Mesenchymal stem cell (in vitro differentiated cells and primary cell): ENCODE data around the gene NVL.

ENCODE experiments used
- DNase-seq: peaks from one replicate; pipeline ENCODE4 v3.0.0-alpha.2; 2013
- H2AFZ ChIP-seq: one replicate; pipeline ENCODE4 v1.6.1; 2013; ENCODE audit warnings: low read depth, mild to moderate bottlenecking, control low read depth, inconsistent platforms, low read length, moderate library complexity
- H2AK5ac ChIP-seq: 2 replicates; pipeline ENCODE4 v1.6.1; 2013; ENCODE audit warnings: low read length, moderate library complexity, mild to moderate bottlenecking, inconsistent platforms; ENCODE audit not compliant: severe bottlenecking
- H2BK120ac ChIP-seq: one replicate; pipeline ENCODE4 v1.6.1; 2013; ENCODE audit warnings: low read depth, mild to moderate bottlenecking, inconsistent platforms, low read length, moderate library complexity
- H2BK12ac ChIP-seq, 2 experiments: one replicate each; pipeline ENCODE4 v1.6.1; 2013; ENCODE audit warnings: inconsistent platforms in 2 of 2, low read length in 2 of 2, mild to moderate bottlenecking in 2 of 2, moderate library complexity in 2 of 2, control low read depth in 1 of 2
- H2BK15ac ChIP-seq: one replicate; pipeline ENCODE4 v1.6.1; 2013; ENCODE audit warnings: mild to moderate bottlenecking, low read depth, inconsistent platforms; ENCODE audit not compliant: poor library complexity, severe bottlenecking
- H2BK5ac ChIP-seq: 2 replicates; pipeline ENCODE4 v1.6.1; 2013; ENCODE audit warnings: low read depth, mild to moderate bottlenecking, low read length, control low read depth, inconsistent platforms; ENCODE audit not compliant: poor library complexity, severe bottlenecking
- H3K14ac ChIP-seq, 2 experiments: one replicate each; pipeline ENCODE4 v1.6.1; 2013; ENCODE audit warnings: inconsistent platforms in 2 of 2, low read length in 2 of 2, control low read depth in 1 of 2, mild to moderate bottlenecking in 1 of 2, moderate library complexity in 1 of 2
- H3K18ac ChIP-seq, 2 experiments: one replicate each; pipeline ENCODE4 v1.6.1; 2013; ENCODE audit warnings: inconsistent platforms in 2 of 2, low read length in 2 of 2, control low read depth in 1 of 2, low read depth in 1 of 2, mild to moderate bottlenecking in 1 of 2
- H3K23ac ChIP-seq, 2 experiments: one replicate each; pipeline ENCODE4 v1.6.1; 2013; ENCODE audit warnings: inconsistent platforms in 2 of 2, low read length in 2 of 2, mild to moderate bottlenecking in 2 of 2, moderate library complexity in 2 of 2, control low read depth in 1 of 2
- H3K27ac ChIP-seq: 2 replicates; pipeline ENCODE4 v1.5.1; 2013; ENCODE audit warnings: mild to moderate bottlenecking, moderate library complexity, low read length, control low read depth, inconsistent platforms; ENCODE audit not compliant: poor library complexity, severe bottlenecking
- H3K27me3 ChIP-seq, 2 experiments: 2 replicates each; pipeline versions ENCODE4 v1.6.1 to v1.7.0; 2013; ENCODE audit warnings: low read length in 2 of 2, mild to moderate bottlenecking in 2 of 2, moderate library complexity in 2 of 2, control low read depth in 1 of 2, inconsistent platforms in 1 of 2; ENCODE audit not compliant: control insufficient read depth in 1 of 2, insufficient read depth in 1 of 2
- H3K36me3 ChIP-seq, 2 experiments: 2 replicates each; pipeline versions ENCODE4 v1.6.1 to v1.7.0; 2013; ENCODE audit warnings: low read length in 2 of 2, control low read depth in 1 of 2, inconsistent platforms in 1 of 2, low read depth in 1 of 2, mild to moderate bottlenecking in 1 of 2; ENCODE audit not compliant: insufficient read depth in 2 of 2, control insufficient read depth in 1 of 2
- H3K4ac ChIP-seq, 2 experiments: one replicate each; pipeline ENCODE4 v1.6.1; 2013; ENCODE audit warnings: inconsistent platforms in 2 of 2, low read length in 2 of 2, mild to moderate bottlenecking in 2 of 2, moderate library complexity in 2 of 2, control low read depth in 1 of 2, low read depth in 1 of 2
- H3K4me1 ChIP-seq: 2 replicates; pipeline ENCODE4 v1.6.1; 2013; ENCODE audit warnings: low read depth, low read length, control low read depth; ENCODE audit not compliant: control insufficient read depth, insufficient read depth
- H3K4me2 ChIP-seq: 2 replicates; pipeline ENCODE4 v1.6.1; 2013; ENCODE audit warnings: low read length, mild to moderate bottlenecking, inconsistent platforms; ENCODE audit not compliant: poor library complexity, severe bottlenecking
- H3K4me3 ChIP-seq, 2 experiments: 2 replicates each; pipeline versions ENCODE4 v1.5.1 to v1.7.0; 2013; ENCODE audit warnings: low read length in 2 of 2, mild to moderate bottlenecking in 2 of 2, control low read depth in 1 of 2, low read depth in 1 of 2; ENCODE audit not compliant: insufficient read depth in 1 of 2
- H3K79me1 ChIP-seq: replicated peaks from 2 replicates; pipeline ENCODE4 v1.6.1; 2013; ENCODE audit warnings: mild to moderate bottlenecking, control low read depth, low read length, inconsistent platforms; ENCODE audit not compliant: poor library complexity, severe bottlenecking
- H3K9ac ChIP-seq: 2 replicates; pipeline ENCODE4 v1.7.0; 2013; ENCODE audit warnings: mild to moderate bottlenecking, low read length, moderate library complexity
- H3K9me3 ChIP-seq: 2 replicates; pipeline ENCODE4 v1.7.0; 2013; ENCODE audit warnings: mild to moderate bottlenecking, low read length; ENCODE audit not compliant: control insufficient read depth
- H4K8ac ChIP-seq: one replicate; pipeline ENCODE4 v1.6.1; 2013; ENCODE audit warnings: inconsistent platforms, mild to moderate bottlenecking, low read length, moderate library complexity
- H4K91ac ChIP-seq: one replicate; pipeline ENCODE4 v1.6.1; 2013; ENCODE audit warnings: mild to moderate bottlenecking, low read length, inconsistent platforms
- WGBS: methylation state at CpG from one replicate; pipeline ENCODE4 v1.1.7; 2013; ENCODE audit warnings: mixed read lengths; 5-methylcytosine and 5-hydroxymethylcytosine counted together

Gene NVL

DNA sequence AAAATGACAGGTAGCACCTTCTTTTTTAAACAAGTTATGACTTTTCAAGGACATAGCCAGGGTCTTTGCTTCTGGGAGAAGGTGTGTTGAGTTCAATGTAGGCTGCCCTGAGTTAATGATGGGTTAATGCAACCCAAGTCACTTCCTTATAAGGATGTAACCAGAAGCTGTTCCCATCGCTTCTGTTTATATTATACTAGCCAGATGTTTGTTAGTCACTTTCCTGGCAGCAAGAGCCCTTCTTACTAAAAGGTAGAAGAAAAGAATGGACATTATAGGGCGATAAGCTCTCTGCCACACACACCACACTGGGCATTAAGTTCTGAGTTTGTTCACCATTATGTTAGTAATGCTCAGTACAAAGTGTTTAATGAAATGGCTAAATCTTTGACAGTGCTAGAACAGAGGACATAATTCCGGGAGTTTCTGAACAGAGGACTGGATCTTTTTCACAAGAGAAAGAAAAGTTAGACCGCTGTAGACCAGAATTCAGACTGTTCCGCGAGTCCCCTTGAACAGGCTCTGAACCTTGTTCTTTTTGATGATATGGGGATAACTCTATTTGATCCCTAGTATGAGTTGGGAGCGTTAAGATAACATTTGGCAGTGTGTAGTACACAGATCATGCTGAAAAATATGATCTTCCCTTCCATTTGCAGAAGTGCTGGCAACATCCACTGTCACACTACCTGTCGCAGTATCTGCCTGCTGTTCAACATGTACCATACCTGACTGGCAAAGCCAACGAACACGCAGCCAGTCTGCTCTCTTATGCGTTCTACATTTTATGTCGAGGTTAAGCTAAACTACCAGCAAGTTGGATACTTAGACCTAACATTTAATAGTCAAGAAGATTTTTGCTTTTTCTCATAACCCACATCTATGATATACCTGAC lies 105.9 kb downstream of the NVL start:
- H3K4me2 ChIP-seq = no peak overlapping the region
- peak overlapping the region; percentile 67 for H4K8ac ChIP-seq
- peak overlapping the region; percentile 23 for H2AK5ac ChIP-seq
- H4K91ac ChIP-seq = peak overlapping the region; percentile 30
- peak overlapping the region in 1 of 2 experiments; percentile 93 for H3K14ac ChIP-seq
- peak overlapping the region; percentile 18 for H3K27ac ChIP-seq
- H2BK15ac ChIP-seq = no peak overlapping the region
- no peak overlapping the region for H2BK120ac ChIP-seq
- no peaks in the 10 kb centered on the region for H3K79me1 ChIP-seq
- H3K18ac ChIP-seq = peak overlapping the region; percentile 40 to 93
- H2AFZ ChIP-seq = peak overlapping the region; percentile 57
- no peak overlapping the region for H3K23ac ChIP-seq
- H2BK12ac ChIP-seq = peak overlapping the region; percentile 94
- peaks cover 18 to 25% of the 10 kb centered on the region in 2 experiments for H3K36me3 ChIP-seq
- H2BK5ac ChIP-seq = no peak overlapping the region
- WGBS = 85% methylated on average over 9 of the region's 12 CpGs
- H3K4me1 ChIP-seq = peaks cover 2% of the 10 kb centered on the region
- H3K9ac ChIP-seq = peak overlapping the region; percentile 9
- H3K9me3 ChIP-seq = no peaks in the 10 kb centered on the region
- H3K27me3 ChIP-seq = no peaks in the 10 kb centered on the region
- H3K4me3 ChIP-seq = no peak overlapping the region
- DNase-seq = peak; percentile 91
- H3K4ac ChIP-seq = peak overlapping the region in 1 of 2 experiments; percentile 60

DNA sequence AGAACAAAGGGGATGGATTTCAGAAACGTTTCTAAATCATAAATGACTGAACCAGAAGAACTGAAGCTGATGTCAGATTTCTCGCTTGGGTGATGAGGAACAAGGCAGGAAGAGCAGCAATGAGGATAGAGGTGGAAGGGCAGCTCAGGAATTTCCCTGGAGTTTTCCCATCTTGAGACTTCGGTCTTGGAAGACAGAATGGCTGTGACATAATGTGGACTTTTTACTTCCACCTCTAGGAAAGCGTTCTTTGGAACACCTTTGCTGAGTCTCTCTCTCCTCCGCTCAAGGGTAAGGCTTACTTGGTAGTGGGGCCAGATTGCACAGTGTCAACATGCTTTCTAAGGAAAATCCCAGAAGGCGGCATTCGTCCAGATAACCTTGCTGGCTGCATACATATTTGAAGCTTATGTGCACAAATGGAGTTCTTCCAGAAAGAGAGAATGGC lies 110.3 kb downstream of the NVL start:
- H2BK15ac ChIP-seq = peak overlapping the region; percentile 77
- H3K23ac ChIP-seq = no peak overlapping the region
- peaks cover 2% of the 10 kb centered on the region for H3K4me1 ChIP-seq
- H2AFZ ChIP-seq = no peak overlapping the region
- H3K14ac ChIP-seq = no peak overlapping the region
- H3K4me3 ChIP-seq = no peak overlapping the region
- H3K18ac ChIP-seq = no peak overlapping the region
- no peak overlapping the region for H4K8ac ChIP-seq
- H2BK5ac ChIP-seq = no peak overlapping the region
- no peak overlapping the region for H4K91ac ChIP-seq
- no peak overlapping the region for H3K4me2 ChIP-seq
- no peak overlapping the region for H3K4ac ChIP-seq
- H3K27me3 ChIP-seq = no peaks in the 10 kb centered on the region
- H3K9ac ChIP-seq = no peak overlapping the region
- H3K27ac ChIP-seq = peak overlapping the region; percentile 7
- H3K79me1 ChIP-seq = no peaks in the 10 kb centered on the region
- H3K9me3 ChIP-seq = no peaks in the 10 kb centered on the region
- no peak for DNase-seq
- no peaks in the 10 kb centered on the region for H3K36me3 ChIP-seq
- H2BK120ac ChIP-seq = no peak overlapping the region
- H2BK12ac ChIP-seq = no peak overlapping the region
- H2AK5ac ChIP-seq = peak overlapping the region; percentile 59
- 78% methylated on average over 7 of the region's 7 CpGs for WGBS

DNA sequence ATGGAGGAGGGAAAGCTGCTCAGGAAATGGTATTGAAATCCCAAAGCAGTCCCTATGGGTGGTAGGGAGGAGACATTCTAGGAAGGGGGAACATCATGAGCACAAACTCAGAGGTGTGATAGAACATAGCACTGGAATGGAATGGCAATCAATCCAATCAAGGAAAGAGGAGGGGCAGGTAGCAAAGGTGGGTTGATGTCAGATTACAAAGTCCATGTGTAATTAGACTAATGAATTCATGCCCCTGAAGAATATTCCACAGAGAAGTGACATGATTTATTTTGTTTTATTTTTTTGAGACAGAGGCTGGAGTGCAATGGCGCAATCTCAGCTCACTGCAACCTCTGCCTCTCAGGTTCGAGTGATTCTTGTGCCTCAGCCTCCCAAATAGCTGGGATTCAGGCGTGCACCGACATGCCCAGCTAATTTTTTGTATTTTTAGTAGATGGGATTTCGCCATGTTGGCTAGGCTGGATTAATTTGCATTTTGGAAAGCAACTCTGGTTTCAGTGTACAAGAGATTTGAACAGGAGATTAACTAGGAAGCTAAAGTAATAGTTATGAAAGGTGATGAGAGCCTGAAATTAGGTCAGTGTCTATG lies 110.9 kb downstream of the NVL start:
- Histone ChIP-seq H2BK120ac (no peak overlapping the region), H2BK5ac (peak overlapping the region; percentile 19), H3K79me1 (no peaks in the 10 kb centered on the region), H3K4me3 (no peak overlapping the region), H2BK12ac (peak overlapping the region in 1 of 2 experiments; percentile 31), H3K4me2 (no peak overlapping the region), H4K91ac (no peak overlapping the region), H3K4me1 (no peaks in the 10 kb centered on the region), H2AK5ac (peak overlapping the region; percentile 88), H3K14ac (no peak overlapping the region), H4K8ac (no peak overlapping the region), H2BK15ac (no peak overlapping the region), H3K9me3 (no peaks in the 10 kb centered on the region), H3K23ac (no peak overlapping the region), H3K18ac (peak overlapping the region; percentile 11 to 37), H3K27me3 (no peaks in the 10 kb centered on the region), H3K27ac (peak overlapping the region; percentile 13), H2AFZ (no peak overlapping the region), H3K36me3 (no peaks in the 10 kb centered on the region), H3K4ac (no peak overlapping the region), H3K9ac (no peak overlapping the region)
- DNase-seq = no peak
- 92% methylated on average over 5 of the region's 5 CpGs for WGBS
